ENCODE measurements around the gene ACTG1.

- no peak for TF ChIP-seq GATA2 (IDR thresholded peaks at IDR 0.05; ENCODE audit: low read depth, low read length)
- TF ChIP-seq GATA3 (IDR thresholded peaks at IDR 0.05; ENCODE audit: low read depth, low read length), result no peak
Measured at GRCh38 chr17:81514739-81515529, 2.3 kb upstream of the ACTG1 start.

Data from SH-SY5Y (cell line).